ENCODE data around the gene GRN.

GRN gene

GRCh38 chr17:44356241-44356640 is 11.1 kb downstream of the GRN start:
- no peak for DNase-seq
- in situ Hi-C loops (cut with HindIII; ENCODE audit: low pct_ligation_motif_present, low sequenced_read_pairs), result no loop called here
- H3K27ac ChIP-seq, result no peak overlapping the region
- TF ChIP-seq CTCF (IDR thresholded peaks at IDR 0.05; ENCODE audit: low read depth, low read length, missing control alignments), result no peak
- no peaks in the 10 kb centered on the region for H3K27me3 ChIP-seq (replicated peaks)
- peaks cover 17% of the 10 kb centered on the region for H3K36me3 ChIP-seq (replicated peaks)
- H3K4me3 ChIP-seq (ENCODE audit: low read depth, low read length), result no peak overlapping the region

- Histone ChIP-seq H3K36me3 (replicated peaks) (no peaks in the 10 kb centered on the region), H3K27me3 (replicated peaks) (no peaks in the 10 kb centered on the region), H3K27ac (no peak overlapping the region), H3K4me3 (ENCODE audit: low read depth, low read length) (no peak overlapping the region)
- no peak for TF ChIP-seq CTCF (IDR thresholded peaks at IDR 0.05; ENCODE audit: low read depth, low read length, missing control alignments)
- in situ Hi-C loops (cut with HindIII; ENCODE audit: low pct_ligation_motif_present, low sequenced_read_pairs), result no loop called here
- DNase-seq, result no peak
These were observed 13.0 kb downstream of the GRN start for GRCh38 chr17:44358066-44358465.

- no peak overlapping the region for H3K4me3 ChIP-seq (ENCODE audit: low read depth, low read length)
- TF ChIP-seq CTCF (IDR thresholded peaks at IDR 0.05; ENCODE audit: low read depth, low read length, missing control alignments), result no peak
- no peaks in the 10 kb centered on the region for H3K36me3 ChIP-seq (replicated peaks)
- no peak for DNase-seq
- in situ Hi-C loops (cut with HindIII; ENCODE audit: low pct_ligation_motif_present, low sequenced_read_pairs), result no loop called here
- no peaks in the 10 kb centered on the region for H3K27me3 ChIP-seq (replicated peaks)
- H3K27ac ChIP-seq, result no peak overlapping the region
These were observed 13.9 kb downstream of the GRN start for GRCh38 chr17:44359006-44359405.

- Histone ChIP-seq H3K4me3 (ENCODE audit: low read depth, low read length) (no peak overlapping the region), H3K27me3 (replicated peaks) (no peaks in the 10 kb centered on the region), H3K27ac (no peak overlapping the region), H3K36me3 (replicated peaks) (no peaks in the 10 kb centered on the region)
- DNase-seq, result no peak
- in situ Hi-C loops (cut with HindIII; ENCODE audit: low pct_ligation_motif_present, low sequenced_read_pairs), result no loop called here
- no peak for TF ChIP-seq CTCF (IDR thresholded peaks at IDR 0.05; ENCODE audit: low read depth, low read length, missing control alignments)
These were observed 14.5 kb downstream of the GRN start for GRCh38 chr17:44359458-44360143.

GRCh38 chr17:44360144-44360533 is 15.0 kb downstream of the GRN start:
- H3K27ac ChIP-seq, result no peak overlapping the region
- no peak for TF ChIP-seq CTCF (IDR thresholded peaks at IDR 0.05; ENCODE audit: low read depth, low read length, missing control alignments)
- DNase-seq, result no peak
- no peaks in the 10 kb centered on the region for H3K36me3 ChIP-seq (replicated peaks)
- H3K4me3 ChIP-seq (ENCODE audit: low read depth, low read length), result no peak overlapping the region
- no peaks in the 10 kb centered on the region for H3K27me3 ChIP-seq (replicated peaks)
- in situ Hi-C loops (cut with HindIII; ENCODE audit: low pct_ligation_motif_present, low sequenced_read_pairs), result no loop called here

GRCh38 chr17:44360826-44361225 is 15.7 kb downstream of the GRN start:
- no peak overlapping the region for H3K27ac ChIP-seq
- no peaks in the 10 kb centered on the region for H3K27me3 ChIP-seq (replicated peaks)
- H3K36me3 ChIP-seq (replicated peaks), result no peaks in the 10 kb centered on the region
- no peak for TF ChIP-seq CTCF (IDR thresholded peaks at IDR 0.05; ENCODE audit: low read depth, low read length, missing control alignments)
- DNase-seq, result peak; percentile 14
- in situ Hi-C loops (cut with HindIII; ENCODE audit: low pct_ligation_motif_present, low sequenced_read_pairs), result no loop called here
- no peak overlapping the region for H3K4me3 ChIP-seq (ENCODE audit: low read depth, low read length)
